HCT116 (cell line): ENCODE results near the gene FARP1. TPM values are rescaled to one million over a fixed set of nuclear protein-coding genes. Genes with fewer than 3 reads are reported as not detected.

Experiments
- ATAC-seq: fragments of 200-7000 bp; cut with Tn5 transposase; 2 replicates; pipeline ENCODE4 v1.9.1; 2020; ENCODE audit warnings: mild to moderate bottlenecking, moderate library complexity
- BruUV-seq: library from RNA; stranded (reverse); fragments of 400-500 nt; replicated peaks from 2 replicates; lab custom pipeline; 2021; lab: Mats Ljungman, UMichigan
- CTCF ChIA-PET: fragments of 300-600 bp; sonication (Branson Sonifier 250); formaldehyde crosslinking; loops from one replicate; lab custom pipeline; 2021; ENCODE audit warnings: antibody characterized with exemption; lab: Charles Lee
- POLR2A ChIA-PET: fragments of 300-600, 350-600 bp; sonication (Branson Sonifier 250); formaldehyde crosslinking; loops from one replicate; lab custom pipeline; 2021; ENCODE audit warnings: antibody characterized with exemption; lab: Charles Lee
- RAD21 ChIA-PET, 2 experiments: fragments of 300-600 bp; sonication (Branson Sonifier 250); formaldehyde crosslinking; loops; one replicate each; lab custom pipeline; 2023; ENCODE audit warnings: low total read pairs in 2 of 2; ENCODE audit not compliant: uncharacterized antibody in 2 of 2, unreplicated experiment in 2 of 2, low non-redundant PET in 1 of 2; lab: Charles Lee
- DNase-seq: peaks from one replicate; pipeline ENCODE4 v3.0.0-alpha.2; 2010; ENCODE audit warnings: low read depth, low spot score
- H2AFZ ChIP-seq: fragments of 200-600 bp; shearing (Covaris generic), sonication (generic); 2 replicates; pipeline ENCODE4 v1.6.1; 2017; ENCODE audit warnings: low read depth, mixed run types, mixed read lengths, antibody characterized with exemption, low read length; ENCODE audit not compliant: poor library complexity, severe bottlenecking
- H3K27ac ChIP-seq: 2 replicates; pipeline ENCODE4 v1.5.1; 2012; ENCODE audit warnings: low read depth, low read length
- H3K27me3 ChIP-seq: fragments of 200-600 bp; sonication (generic); 2 replicates; pipeline ENCODE4 v1.6.1; 2016; ENCODE audit warnings: mixed run types, low read length, mixed read lengths; ENCODE audit not compliant: insufficient read depth
- H3K36me3 ChIP-seq, 2 experiments: fragments of 200-500 bp in 1 of 2; fragments of 200-600 bp in 1 of 2; sonication (Bioruptor generic) in 1 of 2; sonication (generic) in 1 of 2; 2 replicates each; pipeline versions ENCODE4 v1.5.1 to v1.6.1; 2014 to 2016; ENCODE audit warnings: low read length in 2 of 2, inconsistent platforms in 1 of 2, mixed read lengths in 1 of 2, mixed run types in 1 of 2; ENCODE audit not compliant: insufficient read depth in 2 of 2, control insufficient read depth in 1 of 2
- H3K4me1 ChIP-seq, 2 experiments: fragments of 200-600 bp in 1 of 2; sonication (generic) in 1 of 2; 2 replicates each; pipeline versions ENCODE4 v1.5.1 to v1.6.1; 2012 to 2017; ENCODE audit warnings: low read length in 2 of 2, inconsistent platforms in 1 of 2, mild to moderate bottlenecking in 1 of 2, mixed read lengths in 1 of 2, mixed run types in 1 of 2, moderate library complexity in 1 of 2; ENCODE audit not compliant: insufficient read depth in 2 of 2, control insufficient read depth in 1 of 2
- H3K4me2 ChIP-seq: fragments of 200-600 bp; sonication (generic); 2 replicates; pipeline ENCODE4 v1.6.1; 2017; ENCODE audit warnings: mixed run types, low read length, mixed read lengths
- H3K4me3 ChIP-seq, 2 experiments: fragments of 200-600 bp in 1 of 2; sonication (generic) in 1 of 2; replicated peaks in 1 of 2; 2 replicates each; pipeline ENCODE4 v1.5.1; 2011 to 2016; ENCODE audit warnings: low read length in 2 of 2, control low read depth in 1 of 2, low read depth in 1 of 2, mild to moderate bottlenecking in 1 of 2, mixed read lengths in 1 of 2, mixed run types in 1 of 2
- H3K79me2 ChIP-seq: fragments of 200-600 bp; sonication (generic); 2 replicates; pipeline ENCODE4 v1.6.1; 2017; ENCODE audit warnings: mild to moderate bottlenecking, mixed run types, low read length, moderate library complexity, mixed read lengths; ENCODE audit not compliant: insufficient read depth
- H3K9ac ChIP-seq: fragments of 200-600 bp; sonication (generic); 2 replicates; pipeline ENCODE4 v1.6.1; 2016; ENCODE audit warnings: low read length, mixed read lengths
- H3K9me2 ChIP-seq: fragments of 200-600 bp; sonication (generic), shearing (Covaris generic); 2 replicates; pipeline ENCODE4 v1.6.1; 2017; ENCODE audit warnings: mixed run types, mild to moderate bottlenecking, moderate library complexity; ENCODE audit not compliant: insufficient read depth
- H3K9me3 ChIP-seq, 2 experiments: fragments of 200-500 bp in 1 of 2; fragments of 200-600 bp in 1 of 2; sonication (Bioruptor generic) in 1 of 2; sonication (generic) in 1 of 2; 2 replicates each; pipeline ENCODE4 v1.6.1; 2014 to 2017; ENCODE audit warnings: low read length in 2 of 2, mixed read lengths in 2 of 2, inconsistent platforms in 1 of 2, low read depth in 1 of 2, mild to moderate bottlenecking in 1 of 2, mixed run types in 1 of 2, moderate library complexity in 1 of 2; ENCODE audit not compliant: control insufficient read depth in 1 of 2, insufficient read depth in 1 of 2
- H4K20me1 ChIP-seq: fragments of 200-600 bp; sonication (generic), shearing (Covaris generic); 2 replicates; pipeline ENCODE4 v1.6.1; 2017; ENCODE audit warnings: mixed run types, mild to moderate bottlenecking, moderate library complexity; ENCODE audit not compliant: insufficient read depth
- CBX3 ChIP-seq: IDR thresholded peaks from 2 replicates; pipeline ENCODE4 v1.6.1; 2012; ENCODE audit warnings: low read depth
- CEBPB ChIP-seq: IDR thresholded peaks from 2 replicates; pipeline ENCODE4 v1.6.1; 2012; ENCODE audit warnings: low read depth
- ELF1 ChIP-seq: IDR thresholded peaks from 2 replicates; pipeline ENCODE4 v1.6.1; 2012; ENCODE audit warnings: low read depth, borderline replicate concordance
- EZH2 ChIP-seq: fragments of 200-600 bp; sonication (generic); IDR thresholded peaks from 2 replicates; pipeline ENCODE4 v1.6.1; 2017; ENCODE audit warnings: antibody characterized with exemption, mixed run types
- EZH2phosphoT487 ChIP-seq: fragments of 200-600 bp; IDR thresholded peaks from 2 replicates; pipeline ENCODE4 v1.6.1; 2018; ENCODE audit warnings: antibody characterized with exemption, borderline replicate concordance
- FOSL1 ChIP-seq: IDR thresholded peaks from 2 replicates; pipeline ENCODE4 v1.6.1; 2012; ENCODE audit warnings: low read depth
- JUND ChIP-seq: IDR thresholded peaks from 2 replicates; pipeline ENCODE4 v1.6.1; 2012
- POLR2A ChIP-seq: IDR thresholded peaks from 2 replicates; pipeline ENCODE4 v1.7.0; 2011; ENCODE audit warnings: borderline replicate concordance; ENCODE audit not compliant: insufficient read depth, insufficient read length; ENCODE audit errors: extremely low read depth
- POLR2AphosphoS5 ChIP-seq: IDR thresholded peaks from 2 replicates; pipeline ENCODE4 v1.6.1; 2011; ENCODE audit warnings: mild to moderate bottlenecking, low read depth, low read length, moderate library complexity
- RAD21 ChIP-seq: IDR thresholded peaks from 2 replicates; pipeline ENCODE4 v1.6.1; 2012; ENCODE audit warnings: low read depth, mild to moderate bottlenecking
- SIN3A ChIP-seq: IDR thresholded peaks from 2 replicates; pipeline ENCODE4 v1.6.1; 2012; ENCODE audit warnings: low read depth
- SP1 ChIP-seq: IDR thresholded peaks from 2 replicates; pipeline ENCODE4 v1.6.1; 2012; ENCODE audit warnings: low read depth
- SRF ChIP-seq: IDR thresholded peaks from 2 replicates; pipeline ENCODE4 v1.6.1; 2012; ENCODE audit warnings: low read depth
- TCF7L2 ChIP-seq: IDR thresholded peaks from 2 replicates; pipeline ENCODE4 v1.7.0; 2011; ENCODE audit warnings: borderline replicate concordance, inconsistent platforms; ENCODE audit not compliant: insufficient read depth, insufficient read length; ENCODE audit errors: extremely low read depth
- YY1 ChIP-seq: IDR thresholded peaks from 2 replicates; pipeline ENCODE4 v1.6.1; 2011; ENCODE audit warnings: low read length, low read depth, moderate library complexity, mild to moderate bottlenecking; ENCODE audit not compliant: insufficient replicate concordance; ENCODE audit errors: extremely low read depth
- ZFX ChIP-seq: fragments of 450-650 bp; IDR thresholded peaks from 2 replicates; pipeline ENCODE4 v1.6.1; 2017
- ZNF274 ChIP-seq: fragments of 200-500 bp; sonication (Bioruptor generic); IDR thresholded peaks from 2 replicates; pipeline ENCODE4 v1.6.1; 2014; ENCODE audit warnings: mild to moderate bottlenecking, low read depth, low read length, inconsistent platforms
- intact Hi-C: fragments of 100-400 bp; cut with micrococcal nuclease; formaldehyde crosslinking; loops from 2 replicates; pipeline ENCODE4 v1.10.0; 2022
- total RNA-seq: library from RNA; stranded (reverse); gene quantifications from one replicate; pipeline ENCODE4 v1.2.1, GENCODE V29; 2021; ENCODE audit not compliant: unreplicated experiment
- TF ChIP-seq, protein P1 (sequence below): IDR thresholded peaks from 2 replicates; pipeline ENCODE4 v1.6.1; 2012
- TF ChIP-seq, protein P2 (sequence below): IDR thresholded peaks from 2 replicates; pipeline ENCODE4 v1.6.1; 2012

FARP1 gene
- total RNA-seq, 1 experiment from 2014 or later = 30.5 TPM

DNA sequence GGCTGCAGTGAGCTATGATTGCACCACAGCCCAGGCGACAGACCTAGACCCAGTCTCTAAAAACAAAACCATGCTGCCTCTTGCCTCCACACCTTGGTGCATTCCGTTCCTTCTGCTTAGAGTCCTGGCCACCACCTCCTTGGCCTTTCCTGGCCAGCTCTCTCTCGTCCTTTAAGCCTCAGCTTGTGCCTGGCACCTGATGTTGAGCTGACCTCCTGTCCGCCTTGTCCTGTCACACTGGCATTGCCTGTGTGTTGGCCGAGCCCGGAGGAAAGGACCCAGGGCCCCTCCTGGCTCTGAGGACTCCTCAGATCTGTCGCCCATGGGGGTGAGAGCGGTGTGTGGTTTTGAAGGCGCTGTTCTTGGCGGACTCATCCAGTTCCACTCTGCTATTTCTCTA, 290.8 kb downstream of the FARP1 start:
- Histone ChIP-seq H3K9me3 (no peaks in the 10 kb centered on the region), H3K36me3 (no peaks in the 10 kb centered on the region), H3K27ac (no peak overlapping the region), H2AFZ (no peak overlapping the region), H3K27me3 (no peaks in the 10 kb centered on the region), H3K79me2 (no peaks in the 10 kb centered on the region), H3K4me1 (peaks cover 0 to 4% of the 10 kb centered on the region in 2 experiments; a peak in 1 of 4 replicates), H3K4me2 (no peak overlapping the region), H3K9me2 (no peaks in the 10 kb centered on the region), H4K20me1 (no peaks in the 10 kb centered on the region), H3K4me3 (no peak overlapping the region), H3K9ac (no peak overlapping the region)
- ChIA-PET POLR2A (no interaction called here), RAD21 (no interaction called here), CTCF (interaction anchor here (1.5 kb wide), 1 partner anchor 15 kb away, joined by 3 read pairs; no protein-coding TSS in a partner anchor)
- TF ChIP-seq SIN3A (no peak), CEBPB (no peak), POLR2AphosphoS5 (no peak), EZH2 (no peak), SP1 (no peak), JUND (no peak), SRF (no peak), ELF1 (no peak), FOSL1 (no peak), POLR2A (no peak), ZFX (no peak), ZNF274 (no peak), TCF7L2 (no peak), YY1 (no peak), EZH2phosphoT487 (no peak), RAD21 (no peak), CBX3 (no peak)
- TF ChIP-seq, protein P1, sequence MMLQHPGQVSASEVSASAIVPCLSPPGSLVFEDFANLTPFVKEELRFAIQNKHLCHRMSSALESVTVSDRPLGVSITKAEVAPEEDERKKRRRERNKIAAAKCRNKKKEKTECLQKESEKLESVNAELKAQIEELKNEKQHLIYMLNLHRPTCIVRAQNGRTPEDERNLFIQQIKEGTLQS = no peak
- TF ChIP-seq, protein P2, sequence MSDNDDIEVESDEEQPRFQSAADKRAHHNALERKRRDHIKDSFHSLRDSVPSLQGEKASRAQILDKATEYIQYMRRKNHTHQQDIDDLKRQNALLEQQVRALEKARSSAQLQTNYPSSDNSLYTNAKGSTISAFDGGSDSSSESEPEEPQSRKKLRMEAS = no peak
- no TSS peak for BruUV-seq
- DNase-seq (no peak), ATAC-seq (no peak)
- intact Hi-C loops = no loop called here
